Measurements from ENCODE around the gene RNF181. TPM values are rescaled to one million over a fixed set of nuclear protein-coding genes. Genes with fewer than 3 reads are reported as not detected.
A peak's percentile ranks its signal among the peaks of the same experiment; 100 is the strongest.
"Not testable (repeated sequence)": the region's sequence is repeated elsewhere in the genome, so short reads cannot be mapped to it uniquely, and the experiment has no call there.

RNF181 gene
- total RNA-seq, 1 experiment from 2014 or later: 96.7 TPM

DNA sequence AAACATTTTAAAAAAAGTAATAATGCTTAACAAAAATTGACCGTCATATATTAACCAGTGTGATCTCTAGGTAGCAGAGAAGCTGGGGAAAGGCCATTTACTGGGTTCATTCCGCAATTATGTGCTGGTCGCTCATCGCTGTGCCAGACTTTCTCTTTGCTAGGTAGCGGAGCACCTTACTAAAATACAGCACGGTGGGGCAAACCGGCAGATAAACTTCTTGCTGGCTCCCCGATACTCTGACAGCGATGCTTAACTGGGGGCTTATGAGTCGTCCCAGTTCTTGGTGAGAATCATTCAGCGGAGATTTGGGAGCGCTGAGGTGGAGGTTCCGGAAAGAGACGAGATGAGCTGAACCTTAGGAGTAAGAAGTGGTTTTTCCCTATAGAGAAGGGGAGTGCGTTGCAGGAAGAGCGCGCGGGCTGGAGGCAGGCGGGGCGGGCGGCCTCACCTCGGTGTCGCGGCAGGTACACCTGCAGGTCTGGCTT, 15.7 kb downstream of the RNF181 start:
- TSS peak; percentile 26 for BruUV-seq (replicated peaks)
- ChIA-PET CTCF (no interaction called here), POLR2A (ENCODE audit: unreplicated experiment) (interaction anchor here (0.7 to 1.0 kb wide), 5 partner anchors 16 to 665 kb away, joined by 3 to 20 read pairs (median 7); partner anchors contain the start of genes RETSAT, RNF181 and VAMP8)
- H3K9me2 ChIP-seq (ENCODE audit: insufficient read depth): no peaks in the 10 kb centered on the region
- peak overlapping the region; percentile 76 for H3K27ac ChIP-seq
- peaks cover 80% of the 10 kb centered on the region for H3F3A ChIP-seq (ENCODE audit: insufficient read depth, low read depth)
- H3K79me2 ChIP-seq (ENCODE audit: low read depth): peaks cover 57% of the 10 kb centered on the region
- no peaks in the 10 kb centered on the region for H3K9me3 ChIP-seq (ENCODE audit: insufficient read depth, low read depth)
- peak overlapping the region; percentile 87 for H3K4me2 ChIP-seq
- H3K36me3 ChIP-seq (ENCODE audit: low read depth): peaks cover 2% of the 10 kb centered on the region; the same call in 1 of the 2 replicates
- H3K27me3 ChIP-seq (ENCODE audit: insufficient read depth, low read depth): no peaks in the 10 kb centered on the region
- peak overlapping the region; percentile 82 for H2AFZ ChIP-seq
- intact Hi-C loops (cut with micrococcal nuclease; ENCODE audit: unreplicated experiment): loop anchor here (1.0 kb wide), 1 partner anchor 9 kb away; the partner anchor contains the start of gene TMEM150A
- no peak for DNase-seq
- TF ChIP-seq, protein P1, sequence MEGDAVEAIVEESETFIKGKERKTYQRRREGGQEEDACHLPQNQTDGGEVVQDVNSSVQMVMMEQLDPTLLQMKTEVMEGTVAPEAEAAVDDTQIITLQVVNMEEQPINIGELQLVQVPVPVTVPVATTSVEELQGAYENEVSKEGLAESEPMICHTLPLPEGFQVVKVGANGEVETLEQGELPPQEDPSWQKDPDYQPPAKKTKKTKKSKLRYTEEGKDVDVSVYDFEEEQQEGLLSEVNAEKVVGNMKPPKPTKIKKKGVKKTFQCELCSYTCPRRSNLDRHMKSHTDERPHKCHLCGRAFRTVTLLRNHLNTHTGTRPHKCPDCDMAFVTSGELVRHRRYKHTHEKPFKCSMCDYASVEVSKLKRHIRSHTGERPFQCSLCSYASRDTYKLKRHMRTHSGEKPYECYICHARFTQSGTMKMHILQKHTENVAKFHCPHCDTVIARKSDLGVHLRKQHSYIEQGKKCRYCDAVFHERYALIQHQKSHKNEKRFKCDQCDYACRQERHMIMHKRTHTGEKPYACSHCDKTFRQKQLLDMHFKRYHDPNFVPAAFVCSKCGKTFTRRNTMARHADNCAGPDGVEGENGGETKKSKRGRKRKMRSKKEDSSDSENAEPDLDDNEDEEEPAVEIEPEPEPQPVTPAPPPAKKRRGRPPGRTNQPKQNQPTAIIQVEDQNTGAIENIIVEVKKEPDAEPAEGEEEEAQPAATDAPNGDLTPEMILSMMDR (conservative IDR thresholded peaks at IDR 0.05): no peak
- TF ChIP-seq EZH2 (IDR thresholded peaks at IDR 0.05; ENCODE audit: low read depth): no peak
- H3K4me1 ChIP-seq (replicated peaks; ENCODE audit: insufficient read depth): peaks cover 43% of the 10 kb centered on the region
- H3K4me3 ChIP-seq: peak overlapping the region; percentile 75
- no peaks in the 10 kb centered on the region for H4K20me1 ChIP-seq (ENCODE audit: insufficient read depth)

DNA sequence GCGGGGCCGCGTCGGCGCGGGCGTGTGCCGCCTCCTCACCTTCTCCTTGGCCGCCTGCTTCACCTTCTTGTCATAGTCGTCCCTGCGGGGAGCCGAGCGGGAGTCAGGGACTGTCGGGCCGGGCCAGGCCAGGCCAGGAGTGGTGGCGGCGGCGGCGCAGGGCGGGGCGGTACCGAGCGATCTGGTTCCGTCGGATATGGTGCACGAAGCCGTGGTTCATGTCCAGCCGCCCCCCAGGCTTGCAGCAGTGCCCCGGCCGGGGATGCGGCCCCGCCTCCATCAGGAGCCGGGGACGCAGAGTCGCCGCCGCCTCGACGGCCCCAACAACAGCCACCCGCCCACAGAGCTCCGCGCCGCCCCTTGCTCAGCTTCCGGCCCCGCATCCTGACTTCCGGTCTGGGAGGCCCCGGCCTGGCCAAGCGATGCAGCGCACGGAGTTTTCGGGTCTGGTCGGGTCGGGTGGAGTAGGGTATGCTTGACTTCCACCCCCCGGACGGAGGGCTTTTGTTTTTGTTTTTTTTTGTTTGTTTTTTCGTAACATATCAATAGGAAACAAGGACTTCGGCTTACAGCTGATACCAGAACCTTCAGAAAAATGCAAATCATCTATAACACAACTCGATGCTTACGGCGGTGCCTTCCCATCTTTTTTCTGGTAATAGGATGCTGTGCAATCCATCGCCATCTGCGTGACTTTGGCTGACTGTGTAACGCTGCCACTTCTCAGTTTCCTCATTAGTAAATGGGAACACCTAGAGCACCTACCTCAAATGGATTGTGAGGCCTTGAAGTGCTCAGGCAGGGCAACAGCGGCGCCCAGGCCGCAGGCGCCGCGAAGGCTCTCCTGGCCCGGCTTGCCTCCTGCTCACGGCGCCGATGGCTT, 16.4 kb downstream of the RNF181 start, which contains the start of gene C2orf68:
Gene C2orf68 (minus strand): TSS at position 362 of the 883 bp plus-strand sequence. CDS start 82 bp downstream, at position 280.
- Histone ChIP-seq H3K4me2 (peak within 1 kb of the TSS; percentile 87), H3K27ac (peak within 1 kb of the TSS; percentile 76), H3K4me1 (replicated peaks; ENCODE audit: insufficient read depth) (peaks cover 37% of the 10 kb centered on the region), H2AFZ (peak within 1 kb of the TSS; percentile 82), H3K9me3 (ENCODE audit: insufficient read depth, low read depth) (no peaks in the 10 kb centered on the region), H3K9me2 (ENCODE audit: insufficient read depth) (no peaks in the 10 kb centered on the region), H3F3A (ENCODE audit: insufficient read depth, low read depth) (peaks cover 73% of the 10 kb centered on the region), H3K36me3 (ENCODE audit: low read depth) (no peaks in the 10 kb centered on the region), H4K20me1 (ENCODE audit: insufficient read depth) (peaks cover 3% of the 10 kb centered on the region; the same call in 1 of the 2 replicates), H3K79me2 (ENCODE audit: low read depth) (peaks cover 63% of the 10 kb centered on the region), H3K4me3 (peak within 1 kb of the TSS; percentile 75), H3K27me3 (ENCODE audit: insufficient read depth, low read depth) (no peaks in the 10 kb centered on the region)
- CTCF ChIA-PET: no interaction called here
- POLR2A ChIA-PET (ENCODE audit: unreplicated experiment): interaction anchor here (0.7 to 1.0 kb wide), 4 partner anchors 17 to 339 kb away, joined by 3 to 20 read pairs (median 6); partner anchors contain the start of genes RETSAT, RNF181 and VAMP8
- DNase-seq: peak; percentile 77 to 88
- BruUV-seq (replicated peaks): TSS peak; percentile 59
- intact Hi-C loops (cut with micrococcal nuclease; ENCODE audit: unreplicated experiment): loop anchor here (1.0 kb wide), 1 partner anchor 10 kb away; the partner anchor contains the start of gene TMEM150A
- TF ChIP-seq, protein P1 (conservative IDR thresholded peaks at IDR 0.05): no peak
- no peak for TF ChIP-seq EZH2 (IDR thresholded peaks at IDR 0.05; ENCODE audit: low read depth)

DNA sequence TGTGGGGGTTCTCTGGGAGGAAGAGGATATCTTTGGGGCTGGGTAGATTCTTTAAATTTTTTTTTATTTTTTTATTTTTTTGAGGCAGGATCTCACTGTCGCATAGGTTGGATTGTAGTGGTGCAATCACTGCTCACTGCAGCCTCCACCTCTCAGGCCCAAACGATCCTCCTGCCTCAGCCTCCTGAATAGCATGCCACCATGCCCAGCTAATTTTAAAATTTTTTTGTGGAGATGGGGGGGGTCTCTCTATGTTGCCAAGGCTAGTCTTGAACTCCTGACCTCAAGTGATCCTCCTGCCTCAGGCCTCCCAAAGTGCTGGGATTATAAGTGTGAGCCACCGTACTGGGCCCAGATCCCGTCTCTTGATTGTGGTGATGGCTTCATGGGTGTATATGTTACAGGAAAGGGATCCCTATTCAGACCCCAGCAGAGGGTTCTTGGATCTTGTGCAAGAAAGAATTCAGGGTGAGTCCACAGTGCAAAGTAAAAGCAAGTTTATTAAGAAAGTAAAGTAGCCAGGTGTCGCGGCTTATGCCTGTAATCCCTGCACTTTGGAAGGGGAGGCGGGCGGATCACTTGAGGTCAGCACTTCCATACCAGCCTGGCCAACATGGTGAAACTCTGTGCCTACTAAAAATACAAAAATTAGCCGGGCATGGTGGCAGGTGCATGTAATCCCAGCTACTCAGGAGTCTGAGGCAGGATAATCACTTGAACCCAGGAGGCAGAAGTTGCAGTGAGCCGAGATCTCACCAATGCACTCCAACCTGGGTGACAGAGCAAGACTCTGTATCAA, 18.4 kb downstream of the RNF181 start:
- Histone ChIP-seq H3K4me2 (no peak overlapping the region), H2AFZ (no peak overlapping the region), H3K79me2 (ENCODE audit: low read depth) (peaks cover 74% of the 10 kb centered on the region), H3K4me1 (replicated peaks; ENCODE audit: insufficient read depth) (peaks cover 37% of the 10 kb centered on the region), H3K9me2 (ENCODE audit: insufficient read depth) (no peaks in the 10 kb centered on the region), H4K20me1 (ENCODE audit: insufficient read depth) (peaks cover 14% of the 10 kb centered on the region), H3K27me3 (ENCODE audit: insufficient read depth, low read depth) (no peaks in the 10 kb centered on the region), H3K27ac (no peak overlapping the region), H3K36me3 (ENCODE audit: low read depth) (0 out of 2 replicates have a peak, but pooled peaks cover 6% of the 10 kb centered on the region), H3K9me3 (ENCODE audit: insufficient read depth, low read depth) (no peaks in the 10 kb centered on the region), H3K4me3 (no peak overlapping the region), H3F3A (ENCODE audit: insufficient read depth, low read depth) (peaks cover 64% of the 10 kb centered on the region)
- intact Hi-C loops (cut with micrococcal nuclease; ENCODE audit: unreplicated experiment): no loop called here
- ChIA-PET POLR2A (ENCODE audit: unreplicated experiment) (interaction anchor here (0.6 kb wide), 1 partner anchor 28 kb away, joined by 3 read pairs; no protein-coding TSS in a partner anchor), CTCF (no interaction called here)
- TF ChIP-seq EZH2 (IDR thresholded peaks at IDR 0.05; ENCODE audit: low read depth): no peak
- TF ChIP-seq, protein P1 (conservative IDR thresholded peaks at IDR 0.05): no peak
- no TSS peak for BruUV-seq (replicated peaks)
- no peak for DNase-seq

DNA sequence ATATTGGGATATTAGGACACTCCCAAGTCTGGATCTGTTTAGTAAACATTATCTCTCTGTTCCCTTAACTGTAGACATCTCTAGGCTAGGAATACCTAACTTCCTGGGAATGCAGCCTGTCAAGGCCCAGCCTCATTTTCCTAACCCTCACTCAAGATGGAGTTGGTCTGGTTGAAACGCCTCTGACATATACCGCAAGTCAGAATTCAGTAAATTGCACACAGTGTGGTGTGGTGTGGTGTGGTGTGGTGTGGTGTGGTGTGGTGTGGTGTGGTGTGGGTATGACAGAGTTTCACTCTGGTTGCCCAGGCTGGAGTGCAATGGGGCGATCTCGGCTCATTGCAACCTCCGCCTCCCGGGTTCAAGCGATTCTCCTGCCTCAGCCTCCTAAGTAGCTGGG, 19.2 kb downstream of the RNF181 start:
- peaks cover 74% of the 10 kb centered on the region for H3K79me2 ChIP-seq (ENCODE audit: low read depth)
- DNase-seq; H3K4me3 ChIP-seq; H3K27me3 ChIP-seq (ENCODE audit: insufficient read depth, low read depth); H3K27ac ChIP-seq; intact Hi-C loops (cut with micrococcal nuclease; ENCODE audit: unreplicated experiment); H3K9me2 ChIP-seq (ENCODE audit: insufficient read depth); CTCF ChIA-PET; H3K9me3 ChIP-seq (ENCODE audit: insufficient read depth, low read depth); H3K4me2 ChIP-seq; H2AFZ ChIP-seq; BruUV-seq (replicated peaks): not testable (repeated sequence)
- peaks cover 22% of the 10 kb centered on the region for H4K20me1 ChIP-seq (ENCODE audit: insufficient read depth)
- H3K4me1 ChIP-seq (replicated peaks; ENCODE audit: insufficient read depth): peaks cover 37% of the 10 kb centered on the region
- POLR2A ChIA-PET (ENCODE audit: unreplicated experiment): interaction anchor here (0.6 kb wide), 1 partner anchor 29 kb away, joined by 3 read pairs; no protein-coding TSS in a partner anchor
- 0 out of 2 replicates have a peak, but pooled peaks cover 11% of the 10 kb centered on the region for H3K36me3 ChIP-seq (ENCODE audit: low read depth)
- H3F3A ChIP-seq (ENCODE audit: insufficient read depth, low read depth): peaks cover 64% of the 10 kb centered on the region
